Keratinocyte (primary cell): ENCODE measurements around the gene NPHS1. TPM values are rescaled to one million over a fixed set of nuclear protein-coding genes. Genes with fewer than 3 reads are reported as not detected.
"Not testable (repeated sequence)": the region's sequence is repeated elsewhere in the genome, so short reads cannot be mapped to it uniquely, and the experiment has no call there.

Source experiments
- DNase-seq: peaks from one replicate; pipeline ENCODE4 v3.0.0-alpha.2; 2011; ENCODE audit warnings: low read depth, missing footprints, low spot score
- FAIRE-seq: peaks from 2 replicates; lab custom pipeline; 2011; peaks lifted over from hg19 to GRCh38; lab: Jason Lieb, UNC
- H2AFZ ChIP-seq: 2 replicates; pipeline ENCODE4 v1.6.0; 2012; ENCODE audit warnings: low read length, control low read depth, inconsistent platforms; ENCODE audit not compliant: control insufficient read depth
- H3K27ac ChIP-seq: 2 replicates; pipeline ENCODE4 v1.5.1; 2011; ENCODE audit warnings: low read length; ENCODE audit not compliant: control insufficient read depth, insufficient read depth
- H3K27me3 ChIP-seq: 3 replicates; pipeline ENCODE4 v1.6.0; 2011; ENCODE audit warnings: low read length; ENCODE audit not compliant: control insufficient read depth, insufficient read depth; ENCODE audit errors: extremely low read depth
- H3K36me3 ChIP-seq, 2 experiments: 2 replicates in 1 of 2; 3 replicates in 1 of 2; pipeline ENCODE4 v1.5.1; 2011; ENCODE audit warnings: low read length in 2 of 2, mild to moderate bottlenecking in 1 of 2; ENCODE audit not compliant: control insufficient read depth in 2 of 2, insufficient read depth in 2 of 2; ENCODE audit errors: extremely low read depth in 1 of 2
- H3K4me1 ChIP-seq: 3 replicates; pipeline ENCODE4 v1.5.1; 2011; ENCODE audit warnings: low read length; ENCODE audit not compliant: control insufficient read depth, insufficient read depth; ENCODE audit errors: extremely low read depth
- H3K4me2 ChIP-seq: 3 replicates; pipeline ENCODE4 v1.6.0; 2011; ENCODE audit warnings: low read depth, low read length; ENCODE audit not compliant: control insufficient read depth, insufficient read depth; ENCODE audit errors: extremely low read depth
- H3K4me3 ChIP-seq, 3 experiments: fragments of 200-600 bp in 1 of 3; sonication (generic) in 1 of 3; 2 replicates in 2 of 3; 3 replicates in 1 of 3; pipeline ENCODE4 v1.5.1; 2011 to 2016; ENCODE audit warnings: low read length in 3 of 3, mild to moderate bottlenecking in 3 of 3, control low read depth in 2 of 3, inconsistent platforms in 1 of 3, low read depth in 1 of 3, mixed read lengths in 1 of 3, mixed run types in 1 of 3, moderate library complexity in 1 of 3; ENCODE audit not compliant: control insufficient read depth in 2 of 3, insufficient read depth in 2 of 3; ENCODE audit errors: extremely low read depth in 1 of 3
- H3K79me2 ChIP-seq: 2 replicates; pipeline ENCODE4 v1.6.0; 2012; ENCODE audit warnings: low read length; ENCODE audit not compliant: control insufficient read depth, insufficient read depth
- H3K9ac ChIP-seq: 3 replicates; pipeline ENCODE4 v1.6.0; 2011; ENCODE audit warnings: low read length; ENCODE audit not compliant: control insufficient read depth, insufficient read depth; ENCODE audit errors: extremely low read depth
- H3K9me1 ChIP-seq: 3 replicates; pipeline ENCODE4 v1.6.0; 2011; ENCODE audit warnings: low read length; ENCODE audit not compliant: control insufficient read depth, insufficient read depth; ENCODE audit errors: extremely low read depth
- H3K9me3 ChIP-seq: 2 replicates; pipeline ENCODE4 v1.5.1; 2012; ENCODE audit warnings: low read depth, low read length; ENCODE audit not compliant: control insufficient read depth
- H4K20me1 ChIP-seq: 3 replicates; pipeline ENCODE4 v1.6.0; 2011; ENCODE audit warnings: low read length; ENCODE audit not compliant: control insufficient read depth, insufficient read depth; ENCODE audit errors: extremely low read depth
- EZH2 ChIP-seq: IDR thresholded peaks from one replicate; pipeline ENCODE4 v1.6.1; 2012; ENCODE audit warnings: inconsistent platforms, mild to moderate bottlenecking, low read length, moderate library complexity
- dilution Hi-C: fragments of 300-500 bp; cut with MboI; formaldehyde crosslinking; loops from one replicate; pipeline ENCODE4 v1.7.0; 2020; ENCODE audit warnings: low sequenced_read_pairs; ENCODE audit not compliant: extremely low pct_ligation_motif_present
- polyA plus RNA-seq, 5 experiments: library from polyadenylated mRNA; depleted of rRNA in 3 of 5; stranded (reverse) in 3 of 5; stranded (forward) in 1 of 5; unstranded in 1 of 5; fragments of >200 nt; gene quantifications; 1 replicate in 1 of 5; 2 replicates in 3 of 5; 3 replicates in 1 of 5; pipeline versions ENCODE4 v1.2.1 to v1.2.3, GENCODE V29; 2011 to 2012; ENCODE audit warnings: missing spikeins in 2 of 5, low read depth in 1 of 5, low replicate concordance in 1 of 5
- TF ChIP-seq, protein P1 (sequence below), 3 experiments: IDR thresholded peaks in 1 of 3; conservative IDR thresholded peaks in 1 of 3; optimal IDR thresholded peaks in 1 of 3; 2 replicates in 2 of 3; 3 replicates in 1 of 3; pipeline versions ENCODE3 to v1.5.1; 2011; ENCODE audit warnings: low read length in 3 of 3, mild to moderate bottlenecking in 3 of 3, moderate library complexity in 2 of 3, control low read depth in 1 of 3, inconsistent platforms in 1 of 3; ENCODE audit not compliant: insufficient read depth in 2 of 3; ENCODE audit errors: extremely low read depth in 1 of 3

The NPHS1 gene
- polyA plus RNA-seq, 1 donor (not counting 4 experiments of a cell fraction or from before 2014, with no cell fraction given): not detected

DNA sequence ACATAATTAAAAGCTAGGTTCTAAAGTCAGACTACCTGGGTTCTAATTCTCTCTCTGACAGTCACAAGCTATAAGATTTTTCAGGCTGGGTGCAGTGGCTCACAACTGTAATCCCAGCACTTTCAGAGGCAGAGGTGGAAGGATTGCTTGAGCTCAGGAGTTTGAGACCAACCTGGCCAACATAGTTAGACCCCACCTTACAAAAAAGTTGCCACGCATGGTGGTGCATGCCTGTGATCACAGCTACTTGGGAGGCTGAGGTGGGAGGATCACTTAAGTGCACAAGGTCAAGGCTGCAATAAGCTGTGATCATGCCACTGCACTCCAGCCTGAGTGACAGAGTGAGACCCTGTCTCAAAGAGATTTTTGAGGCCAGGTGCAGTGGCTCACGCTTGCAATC is 42.0 kb upstream of the NPHS1 start:
- Histone ChIP-seq H3K4me1 (peaks cover 3% of the 10 kb centered on the region), H3K9ac (no peak overlapping the region), H3K27me3 (no peaks in the 10 kb centered on the region), H4K20me1 (no peaks in the 10 kb centered on the region), H3K4me3 (no peak overlapping the region), H2AFZ (no peak overlapping the region), H3K27ac (no peak overlapping the region), H3K9me3 (no peaks in the 10 kb centered on the region), H3K36me3 (peaks cover 10 to 33% of the 10 kb centered on the region in 2 experiments), H3K4me2 (no peak overlapping the region), H3K9me1 (no peaks in the 10 kb centered on the region), H3K79me2 (peaks cover 19% of the 10 kb centered on the region)
- DNase-seq (no peak), FAIRE-seq (no peak)
- dilution Hi-C loops: no loop called here
- TF ChIP-seq, protein P1, sequence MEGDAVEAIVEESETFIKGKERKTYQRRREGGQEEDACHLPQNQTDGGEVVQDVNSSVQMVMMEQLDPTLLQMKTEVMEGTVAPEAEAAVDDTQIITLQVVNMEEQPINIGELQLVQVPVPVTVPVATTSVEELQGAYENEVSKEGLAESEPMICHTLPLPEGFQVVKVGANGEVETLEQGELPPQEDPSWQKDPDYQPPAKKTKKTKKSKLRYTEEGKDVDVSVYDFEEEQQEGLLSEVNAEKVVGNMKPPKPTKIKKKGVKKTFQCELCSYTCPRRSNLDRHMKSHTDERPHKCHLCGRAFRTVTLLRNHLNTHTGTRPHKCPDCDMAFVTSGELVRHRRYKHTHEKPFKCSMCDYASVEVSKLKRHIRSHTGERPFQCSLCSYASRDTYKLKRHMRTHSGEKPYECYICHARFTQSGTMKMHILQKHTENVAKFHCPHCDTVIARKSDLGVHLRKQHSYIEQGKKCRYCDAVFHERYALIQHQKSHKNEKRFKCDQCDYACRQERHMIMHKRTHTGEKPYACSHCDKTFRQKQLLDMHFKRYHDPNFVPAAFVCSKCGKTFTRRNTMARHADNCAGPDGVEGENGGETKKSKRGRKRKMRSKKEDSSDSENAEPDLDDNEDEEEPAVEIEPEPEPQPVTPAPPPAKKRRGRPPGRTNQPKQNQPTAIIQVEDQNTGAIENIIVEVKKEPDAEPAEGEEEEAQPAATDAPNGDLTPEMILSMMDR (optimal IDR thresholded peaks at IDR 0.05 in 1 of 3, IDR thresholded peaks at IDR 0.05 in 1 of 3, conservative IDR thresholded peaks at IDR 0.05 in 1 of 3; ENCODE audit: extremely low read depth in 1 of 3, insufficient read depth in 2 of 3, low read length in 3 of 3): no peak
- no peak for TF ChIP-seq EZH2

DNA sequence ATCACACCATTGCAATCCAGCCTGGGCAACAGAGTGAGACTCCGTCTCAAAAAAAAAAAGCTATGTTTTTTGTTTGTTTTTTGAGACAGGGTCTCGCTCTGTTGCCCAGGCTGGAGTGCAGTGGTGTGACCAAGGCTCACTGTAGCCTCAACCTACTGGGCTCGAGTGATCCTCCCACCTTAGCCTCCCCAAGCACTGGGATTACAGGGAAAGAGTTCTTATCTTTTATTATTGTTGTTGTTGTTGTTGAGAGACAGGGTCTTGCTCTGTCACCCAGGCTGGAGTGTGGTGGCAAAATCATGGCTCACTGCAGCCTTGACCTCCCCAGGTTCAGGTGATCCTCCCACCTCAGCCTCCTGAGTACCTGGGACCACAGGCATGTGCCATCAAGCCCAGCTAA is 39.5 kb upstream of the NPHS1 start:
- H2AFZ ChIP-seq, H3K4me1 ChIP-seq, FAIRE-seq, H3K4me2 ChIP-seq, H3K27ac ChIP-seq, H4K20me1 ChIP-seq, H3K4me3 ChIP-seq, H3K79me2 ChIP-seq, DNase-seq, dilution Hi-C loops, H3K9me1 ChIP-seq, H3K9ac ChIP-seq, H3K9me3 ChIP-seq, H3K27me3 ChIP-seq: not testable (repeated sequence)
- H3K36me3 ChIP-seq: peaks cover 22 to 41% of the 10 kb centered on the region in 2 experiments

DNA sequence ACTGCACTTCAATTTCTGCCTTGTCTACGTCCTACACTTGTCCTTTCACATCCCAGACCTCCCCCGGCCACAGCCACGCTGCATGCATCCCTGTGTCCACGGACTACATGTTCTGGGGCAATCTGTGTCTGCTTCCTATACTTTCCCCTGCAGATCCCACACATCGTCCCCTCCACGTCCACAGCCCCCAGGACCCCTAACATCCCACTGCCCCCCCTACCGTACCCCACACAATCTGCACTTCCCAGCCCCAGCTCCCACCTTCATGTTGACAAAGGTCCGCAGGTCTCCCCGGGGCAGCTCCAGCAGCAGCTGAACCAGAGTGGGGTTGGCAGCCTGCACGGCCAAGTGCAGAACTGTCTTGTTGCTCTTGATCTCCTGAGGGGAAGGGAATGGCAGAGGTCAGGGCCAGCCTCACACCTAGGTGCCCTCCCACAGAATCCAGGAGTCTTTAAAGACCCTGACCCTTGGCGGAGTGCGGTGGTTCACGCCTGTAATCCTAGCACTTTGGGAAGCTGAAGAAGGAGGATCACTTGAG is 37.9 kb upstream of the NPHS1 start:
- Histone ChIP-seq H3K9me1 (no peaks in the 10 kb centered on the region), H2AFZ (no peak overlapping the region), H4K20me1 (no peaks in the 10 kb centered on the region), H3K79me2 (no peaks in the 10 kb centered on the region), H3K36me3 (peaks cover 15 to 32% of the 10 kb centered on the region in 2 experiments), H3K9me3 (no peaks in the 10 kb centered on the region), H3K4me3 (no peak overlapping the region), H3K4me1 (no peaks in the 10 kb centered on the region), H3K27ac (no peak overlapping the region), H3K4me2 (no peak overlapping the region), H3K27me3 (no peaks in the 10 kb centered on the region), H3K9ac (no peak overlapping the region)
- no peak for DNase-seq
- FAIRE-seq: no peak
- dilution Hi-C loops: no loop called here
- TF ChIP-seq, protein P1 (optimal IDR thresholded peaks at IDR 0.05 in 1 of 3, IDR thresholded peaks at IDR 0.05 in 1 of 3, conservative IDR thresholded peaks at IDR 0.05 in 1 of 3; ENCODE audit: extremely low read depth in 1 of 3, insufficient read depth in 2 of 3, low read length in 3 of 3): no peak
- TF ChIP-seq EZH2: no peak
